Stimulated activated CD4-positive, alpha-beta T cell treated with anti-CD3 and anti-CD28 coated beads, Interleukin-12 subunit alpha, Interleukin-12 subunit beta, amount 100 ng/mL, for 48 hours (primary cell): Measurements from ENCODE around the gene SPRYD3.
"Not testable (repeated sequence)": the region's sequence is repeated elsewhere in the genome, so short reads cannot be mapped to it uniquely, and the experiment has no call there.

Experiments used
- DNase-seq, 3 donors: peaks; one replicate each; pipeline ENCODE4 v3.0.0-alpha.2; 2020; ENCODE audit warnings: low read depth in 2 of 3, low spot score in 1 of 3

SPRYD3 gene

DNA sequence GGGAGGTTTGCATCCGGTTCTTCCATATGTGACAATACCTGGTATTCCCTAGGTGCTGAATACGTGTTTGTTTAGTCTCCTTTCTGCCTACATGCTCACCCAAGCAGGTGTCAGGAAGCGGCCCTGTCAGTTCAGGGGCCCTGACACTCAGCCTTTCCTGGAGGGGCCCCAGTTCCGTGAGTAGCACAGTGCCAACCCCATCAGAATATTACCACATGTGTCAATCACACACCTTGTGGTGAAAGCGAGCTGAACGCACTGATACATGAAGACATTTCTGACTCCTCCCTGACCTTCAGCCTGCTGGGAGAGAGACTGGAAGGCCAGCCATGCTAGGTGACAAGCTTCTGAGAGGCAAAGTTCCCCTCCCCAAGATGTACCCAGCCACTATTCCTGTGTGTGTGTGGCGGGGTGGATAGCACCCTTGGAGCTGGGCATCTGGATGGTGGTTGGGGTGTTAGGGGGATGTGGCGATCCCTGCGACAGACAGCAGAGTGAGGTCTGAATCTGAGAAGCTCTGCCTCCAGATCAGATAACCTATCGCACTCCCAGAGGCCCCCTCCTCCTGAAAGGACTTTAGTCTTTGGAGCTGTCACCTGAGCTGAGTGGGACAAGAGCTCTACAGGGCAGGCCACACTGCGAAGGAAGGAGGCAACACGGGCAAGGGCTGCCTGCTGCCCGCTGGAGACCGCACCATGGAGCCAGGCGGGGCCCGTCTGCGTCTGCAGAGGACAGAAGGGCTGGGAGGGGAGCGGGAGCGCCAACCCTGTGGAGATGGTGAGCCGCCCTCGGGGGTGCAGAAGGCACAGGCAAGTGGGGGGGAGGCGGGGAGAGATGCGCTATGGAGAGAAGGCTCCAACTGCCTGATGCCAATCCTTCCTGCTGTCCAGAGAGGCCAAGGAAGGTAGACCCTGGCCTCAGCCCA lies 24.0 kb upstream of the SPRYD3 start, which contains the start of gene SOAT2:
Gene SOAT2 (plus strand): TSS at position 604 of the 925 bp plus-strand sequence. CDS start 92 bp downstream, at position 696.
- DNase-seq = peak in 2 of 3 donors; percentile 21 to 45

DNA sequence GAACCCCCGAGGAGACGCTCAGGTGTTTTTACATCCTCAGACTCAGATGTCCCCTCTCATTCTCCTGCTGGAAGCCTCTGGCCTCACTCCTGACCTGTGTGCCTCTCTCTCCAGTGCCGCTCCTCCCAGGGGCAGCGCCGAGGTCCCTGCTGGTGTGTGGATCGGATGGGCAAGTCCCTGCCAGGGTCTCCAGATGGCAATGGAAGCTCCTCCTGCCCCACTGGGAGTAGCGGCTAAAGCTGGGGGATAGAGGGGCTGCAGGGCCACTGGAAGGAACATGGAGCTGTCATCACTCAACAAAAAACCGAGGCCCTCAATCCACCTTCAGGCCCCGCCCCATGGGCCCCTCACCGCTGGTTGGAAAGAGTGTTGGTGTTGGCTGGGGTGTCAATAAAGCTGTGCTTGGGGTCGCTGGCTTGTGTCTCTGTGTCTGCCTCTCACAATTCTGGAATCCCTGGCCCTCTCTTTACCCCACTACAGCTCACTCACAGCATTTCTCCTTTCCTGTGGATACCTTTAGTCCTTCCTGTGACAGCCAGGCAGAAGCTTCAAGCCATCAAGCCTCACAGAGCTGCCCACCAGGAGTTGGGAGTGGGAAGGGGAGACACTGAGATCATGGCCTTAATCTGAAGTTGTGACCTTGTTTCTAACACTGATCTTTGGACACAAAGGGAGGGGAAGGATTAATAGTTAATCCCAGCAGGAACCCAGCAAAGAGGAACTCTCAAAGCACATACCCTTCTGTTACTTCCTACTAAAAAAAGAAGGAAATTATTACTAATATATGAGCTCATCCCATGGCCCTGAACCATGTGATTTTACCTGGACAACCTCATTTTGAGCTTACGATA lies 23.0 kb upstream of the SPRYD3 start:
- no peak for DNase-seq

DNA sequence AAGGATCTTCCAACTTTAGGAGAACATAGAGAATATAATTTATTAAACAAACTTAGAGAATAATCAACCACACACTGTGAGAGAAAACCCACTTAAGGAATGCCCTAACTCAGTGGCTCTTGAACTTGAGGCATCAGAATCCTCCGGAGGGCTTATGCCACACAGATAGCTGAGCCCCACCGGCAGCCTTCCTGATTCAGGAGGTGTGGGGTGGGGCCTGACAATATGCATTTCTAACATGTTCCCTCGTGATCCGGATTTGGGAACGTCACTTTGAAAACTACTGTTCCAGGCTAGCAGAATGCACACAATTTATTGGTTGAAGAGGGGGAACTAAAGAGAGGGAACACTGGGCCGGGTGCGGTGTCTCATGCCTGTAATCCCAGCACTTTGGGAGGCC lies 22.1 kb upstream of the SPRYD3 start:
- no peak for DNase-seq

DNA sequence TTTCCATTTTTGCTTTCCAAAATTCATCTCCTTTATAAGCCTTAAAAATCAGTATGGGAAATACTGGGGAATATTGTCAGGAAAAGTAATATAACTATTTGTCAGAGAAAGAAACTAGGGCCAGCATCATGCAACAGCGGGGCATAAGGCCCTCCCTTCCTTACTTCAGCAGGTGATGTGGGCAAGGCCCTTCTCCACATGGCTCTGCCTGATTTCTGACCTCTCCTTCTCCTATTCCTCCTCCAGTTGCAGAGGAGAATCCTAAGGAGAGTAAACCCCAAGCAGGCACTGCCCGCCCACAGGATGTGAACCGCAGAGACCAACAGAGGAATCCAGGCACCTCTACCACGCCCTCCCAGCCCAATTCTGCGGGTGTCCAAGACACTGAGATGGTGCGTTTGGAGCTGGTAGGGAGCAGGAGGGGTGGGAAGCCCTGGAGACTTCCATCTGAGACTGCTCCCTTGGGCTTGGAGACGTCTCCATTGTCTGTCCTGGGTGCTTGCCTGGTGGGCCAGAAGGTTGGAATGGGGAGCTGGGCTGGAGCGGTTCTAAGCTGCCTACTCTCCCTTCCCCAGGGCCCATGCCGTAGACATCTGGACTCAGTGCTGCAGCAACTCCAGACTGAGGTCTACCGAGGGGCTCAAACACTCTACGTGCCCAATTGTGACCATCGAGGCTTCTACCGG lies 21.4 kb upstream of the SPRYD3 start:
- DNase-seq = no peak

DNA sequence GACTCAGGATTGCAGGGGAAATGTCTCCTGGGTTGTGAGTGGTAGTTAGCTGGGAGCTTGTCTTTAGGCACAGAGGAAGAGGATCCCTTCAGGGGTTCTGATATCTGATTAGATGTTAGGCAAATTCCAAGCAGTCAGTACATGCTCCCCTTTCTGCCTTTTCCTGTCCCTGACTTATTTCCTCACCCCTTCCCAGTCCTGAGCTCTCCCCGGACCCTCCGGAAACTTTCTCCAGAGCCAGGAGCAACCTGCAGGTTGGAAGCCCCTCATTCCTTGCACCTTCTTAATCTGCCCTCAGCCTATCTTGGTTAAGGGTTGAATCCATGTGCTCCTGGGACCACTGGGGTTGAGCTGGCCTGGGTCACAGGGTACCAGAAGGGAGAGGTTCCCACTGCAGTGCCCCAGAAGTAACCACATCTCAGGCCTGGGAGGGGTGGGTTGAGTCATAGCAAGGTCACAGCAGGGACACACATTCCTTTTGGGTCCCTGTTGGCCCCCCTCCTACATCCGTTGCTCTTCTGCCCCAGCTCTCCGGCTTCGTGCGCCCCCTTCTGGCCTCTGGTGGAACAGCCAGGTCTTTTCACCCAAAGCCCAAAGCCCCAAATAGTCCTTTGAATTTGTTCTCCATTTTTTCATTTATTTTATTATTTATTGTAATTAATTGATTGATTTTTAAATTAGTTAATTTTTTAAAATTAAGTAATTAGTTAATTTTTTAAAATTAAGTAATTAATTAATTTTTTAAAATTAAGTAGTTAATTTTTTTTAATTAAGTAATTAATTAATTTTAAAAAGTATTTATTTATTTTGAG lies 20.1 kb upstream of the SPRYD3 start:
- peak; percentile 83 to 94 (median 84) for DNase-seq

DNA sequence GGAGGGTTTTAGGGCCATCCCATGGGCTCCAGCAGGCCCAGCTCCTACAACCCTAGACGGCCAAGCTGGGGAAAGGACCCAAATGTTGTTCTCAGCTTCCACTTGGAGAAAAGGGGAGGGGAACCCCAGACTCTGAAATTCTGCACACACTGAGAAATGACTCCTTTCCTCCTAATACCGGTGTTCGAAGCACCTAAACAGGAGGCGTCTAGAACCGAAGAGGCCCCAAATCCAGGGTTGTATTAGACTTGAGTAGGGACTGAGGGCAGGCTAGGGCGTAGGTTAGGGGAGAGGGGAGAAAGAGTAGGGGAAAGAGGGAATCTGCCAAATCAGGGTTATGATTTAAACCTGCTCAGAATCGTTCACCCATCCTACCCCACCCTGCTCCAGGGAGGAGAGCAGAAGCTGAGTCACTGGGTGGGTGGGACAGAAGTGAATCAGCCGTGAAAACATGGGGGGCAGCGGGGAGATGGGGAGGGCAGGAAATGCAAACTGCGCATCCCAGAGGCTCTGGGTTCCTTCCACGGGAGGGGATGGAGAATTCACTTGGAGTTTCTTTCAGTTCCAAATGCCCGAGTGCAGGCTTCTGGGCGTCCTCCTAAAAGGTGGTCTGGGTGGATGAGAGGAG lies 19.3 kb upstream of the SPRYD3 start:
- peak in 1 of 3 donors; percentile 24 for DNase-seq

DNA sequence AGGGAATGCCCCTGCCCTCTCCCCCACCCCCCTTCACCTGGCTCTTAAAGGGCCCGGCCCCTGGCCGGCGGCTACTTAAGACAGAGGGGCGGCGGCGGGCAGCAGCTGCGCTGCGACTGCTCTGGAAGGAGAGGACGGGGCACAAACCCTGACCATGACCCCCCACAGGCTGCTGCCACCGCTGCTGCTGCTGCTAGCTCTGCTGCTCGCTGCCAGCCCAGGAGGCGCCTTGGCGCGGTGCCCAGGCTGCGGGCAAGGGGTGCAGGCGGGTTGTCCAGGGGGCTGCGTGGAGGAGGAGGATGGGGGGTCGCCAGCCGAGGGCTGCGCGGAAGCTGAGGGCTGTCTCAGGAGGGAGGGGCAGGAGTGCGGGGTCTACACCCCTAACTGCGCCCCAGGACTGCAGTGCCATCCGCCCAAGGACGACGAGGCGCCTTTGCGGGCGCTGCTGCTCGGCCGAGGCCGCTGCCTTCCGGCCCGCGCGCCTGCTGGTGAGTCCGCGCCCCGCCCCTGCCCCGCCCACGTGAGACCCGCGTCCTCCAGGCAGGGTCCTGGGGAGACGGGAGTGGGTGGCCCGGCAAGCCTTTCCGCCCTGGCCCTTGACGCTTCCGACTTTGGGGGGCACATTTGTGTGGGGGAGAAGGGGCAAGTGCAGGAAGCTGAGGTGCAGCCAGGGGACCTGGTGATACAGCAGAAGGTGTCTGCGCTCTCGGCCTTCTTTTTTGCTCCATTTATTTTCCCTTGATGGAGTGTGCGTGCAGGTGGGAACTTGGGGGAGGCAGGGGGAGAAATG lies 18.6 kb upstream of the SPRYD3 start, which contains the start of gene IGFBP6:
Gene IGFBP6 (plus strand): TSS at position 104 of the 790 bp plus-strand sequence. CDS start 51 bp downstream, at position 155.
- peak in 2 of 3 donors; percentile 28 to 53 for DNase-seq

DNA sequence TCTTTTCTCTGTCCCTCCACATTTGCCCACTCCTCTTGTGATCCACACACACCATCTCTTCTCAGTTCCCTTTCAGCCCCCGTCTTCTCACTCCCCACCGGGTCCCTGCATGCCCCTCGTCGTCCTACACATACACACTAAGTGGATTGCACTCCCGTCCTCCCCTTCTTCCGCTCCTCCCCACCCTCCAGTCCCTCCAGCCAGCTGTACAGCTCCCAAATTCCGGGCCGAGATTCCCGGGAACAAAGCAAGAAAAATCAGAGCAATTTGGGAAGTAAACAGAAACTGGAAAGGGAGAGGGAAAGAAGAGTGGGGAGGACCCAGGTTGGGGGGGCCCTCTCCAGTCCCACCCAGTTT lies 18.0 kb upstream of the SPRYD3 start:
- no peak for DNase-seq

DNA sequence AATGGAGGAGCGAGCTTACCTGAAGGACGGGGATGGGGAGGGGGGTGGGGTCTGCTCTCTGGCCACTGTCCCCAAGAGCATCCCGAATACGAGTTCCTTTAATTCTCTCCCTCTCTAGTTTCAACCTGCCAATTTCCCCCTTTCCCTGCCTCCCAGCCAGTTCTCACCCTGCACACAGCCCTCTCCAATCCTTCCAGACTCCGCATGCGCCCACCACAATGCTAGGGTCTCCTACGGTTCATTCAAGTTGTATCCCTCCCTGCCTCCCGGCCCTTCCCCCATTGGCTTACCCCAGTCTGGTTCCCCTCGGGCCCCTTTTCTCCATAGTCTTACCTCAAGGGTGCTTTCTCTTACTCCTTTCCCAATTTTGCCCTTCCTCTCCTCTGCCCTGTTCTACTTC lies 17.6 kb upstream of the SPRYD3 start:
- no peak for DNase-seq

DNA sequence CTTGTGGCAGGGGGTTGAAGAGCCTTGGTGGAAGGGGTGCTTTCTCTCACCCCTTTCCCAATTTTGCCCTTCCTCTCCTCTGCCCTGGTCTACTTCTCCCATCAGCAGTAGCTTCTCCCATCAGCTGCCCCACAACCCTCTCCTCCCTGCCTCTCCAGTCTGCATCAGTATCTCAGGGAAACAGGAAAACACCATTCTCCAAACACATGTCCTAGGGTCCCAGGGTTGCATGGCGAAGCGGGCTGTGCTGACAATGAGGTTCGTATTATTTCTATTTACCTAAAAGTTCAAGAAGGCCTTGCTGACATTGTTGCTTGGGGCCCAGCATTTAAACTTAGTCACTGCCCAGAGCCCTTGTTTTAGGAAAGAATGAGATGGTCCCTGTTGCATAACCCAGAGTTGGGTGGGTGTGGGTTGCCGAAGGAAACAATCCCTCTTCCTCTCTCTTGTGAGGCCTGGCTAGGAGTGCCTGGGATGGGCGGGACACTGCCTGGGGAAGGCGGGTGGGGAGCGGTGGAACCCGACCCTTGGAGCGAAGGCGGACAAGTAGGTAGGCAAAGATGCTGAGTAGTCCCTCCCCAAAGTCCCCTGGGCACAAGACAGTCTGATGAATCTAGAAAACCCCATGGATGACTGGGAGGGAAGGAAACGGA lies 17.0 kb upstream of the SPRYD3 start:
- DNase-seq = no peak

DNA sequence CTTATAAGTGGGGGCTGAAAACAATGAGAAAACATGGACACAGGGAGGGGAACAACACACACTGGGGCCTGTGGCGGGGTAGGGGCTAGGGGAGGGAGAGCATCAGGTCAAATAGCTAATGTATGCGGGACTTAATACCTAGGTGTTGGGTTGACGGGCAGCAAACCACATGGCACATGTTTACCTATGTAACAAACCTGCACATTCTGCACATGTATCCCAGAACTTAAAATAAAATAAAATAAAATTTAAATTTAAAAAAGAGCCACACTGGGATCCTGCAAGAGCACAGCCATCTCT lies 16.4 kb upstream of the SPRYD3 start:
- not testable (repeated sequence) for DNase-seq

DNA sequence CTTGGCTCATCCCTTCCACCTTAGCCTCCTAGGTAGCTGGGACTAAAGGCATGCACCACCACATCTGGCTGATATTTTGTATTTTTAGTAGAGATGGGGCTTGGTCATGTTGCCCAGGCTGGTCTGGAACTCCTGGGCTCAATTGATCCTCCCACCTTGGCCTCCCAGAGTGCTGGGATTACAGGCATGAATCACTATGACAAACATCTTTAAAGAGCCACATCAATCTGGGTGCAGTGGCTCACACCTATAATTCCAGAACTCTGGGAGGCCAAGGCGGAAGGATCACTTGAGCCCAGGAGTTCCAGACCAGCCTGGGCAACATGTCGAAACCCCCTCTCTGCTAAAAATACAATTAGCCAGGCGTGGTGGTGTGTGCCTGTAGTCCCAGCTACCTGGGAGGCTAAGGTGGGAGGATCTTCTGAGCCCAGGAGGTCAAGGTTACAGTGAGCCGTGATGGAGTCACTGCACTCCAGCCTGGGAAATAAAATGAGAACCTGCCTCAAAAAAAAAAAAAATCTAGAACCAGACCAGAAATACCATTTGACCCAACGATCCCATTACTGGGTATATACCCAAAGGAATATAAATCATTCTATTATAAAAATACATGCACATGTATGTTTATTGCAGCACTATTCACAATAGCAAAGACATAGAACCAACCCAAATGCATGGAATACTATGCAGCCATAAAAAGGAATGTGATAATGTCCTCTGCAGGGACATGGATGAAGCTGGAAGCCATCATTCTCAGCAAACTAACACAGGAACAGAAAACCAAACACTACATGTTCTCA lies 15.8 kb upstream of the SPRYD3 start:
- DNase-seq = not testable (repeated sequence)

DNA sequence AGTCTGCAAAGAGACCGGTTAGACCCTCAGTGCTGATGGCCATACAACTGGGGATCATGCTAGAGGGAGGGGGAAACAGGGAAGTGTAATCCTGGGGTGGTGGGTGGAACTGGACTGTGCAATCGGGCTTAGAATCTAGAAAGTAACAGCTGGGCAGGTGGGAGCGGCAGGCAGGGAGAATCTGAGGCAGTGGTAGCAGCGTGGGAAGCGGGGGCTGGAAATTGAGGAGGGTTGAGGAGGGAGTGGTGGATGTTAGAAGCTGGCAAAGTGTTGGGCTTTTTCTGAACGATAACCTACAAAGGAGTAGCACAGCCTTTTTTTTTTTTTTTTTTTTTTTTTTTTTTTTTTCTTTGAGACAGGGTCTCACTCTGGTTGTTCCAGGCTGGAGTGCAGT lies 15.2 kb upstream of the SPRYD3 start:
- no peak for DNase-seq

DNA sequence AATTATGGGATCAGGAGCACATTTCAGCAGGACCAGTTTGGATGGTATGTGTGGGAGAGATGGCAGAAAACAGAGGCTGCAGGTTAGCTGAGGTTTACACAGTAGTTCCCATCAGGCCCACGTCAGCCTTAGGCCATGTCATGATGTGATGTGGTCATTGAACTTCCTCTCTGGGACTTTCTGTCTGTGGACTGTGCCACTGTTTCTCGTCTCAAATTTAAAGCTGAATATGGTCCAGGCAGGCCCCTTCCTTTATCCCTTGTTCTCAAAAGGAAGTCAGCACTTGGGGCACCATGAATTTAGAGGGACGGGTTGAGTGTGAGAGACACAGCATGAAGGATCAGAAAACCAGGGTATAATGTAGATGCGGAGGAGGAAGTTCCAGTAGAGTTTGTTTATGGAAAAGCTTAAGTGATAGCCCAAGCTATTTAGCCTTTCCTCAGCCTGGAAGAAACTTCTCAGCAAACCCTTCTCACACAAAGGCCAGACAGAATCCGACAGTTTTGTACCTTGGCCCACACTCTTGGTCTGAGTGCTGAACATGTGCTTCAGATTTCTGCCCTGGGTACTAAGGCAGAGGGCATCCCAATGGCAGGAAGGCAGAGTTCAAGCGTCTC lies 14.7 kb upstream of the SPRYD3 start:
- DNase-seq = no peak

DNA sequence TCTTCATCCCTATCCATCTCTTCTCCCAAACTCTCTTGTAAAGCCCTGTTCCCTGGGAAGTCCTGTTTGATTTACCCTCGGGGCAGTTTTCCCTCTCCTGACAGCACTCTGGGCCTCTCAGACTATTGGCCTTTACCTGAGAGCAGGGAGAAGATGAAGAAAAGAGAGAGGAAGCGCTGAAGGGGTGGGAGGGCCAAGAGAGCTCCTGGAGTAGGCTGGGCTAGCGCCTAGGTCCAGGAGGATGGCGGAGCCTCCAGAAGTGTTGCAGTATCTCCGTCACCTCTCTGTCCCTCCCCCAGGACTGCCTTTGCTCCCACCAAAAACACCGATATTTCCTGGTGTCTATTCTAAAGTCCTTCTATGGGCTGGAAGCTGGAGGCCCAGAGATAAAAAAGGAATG lies 12.6 kb upstream of the SPRYD3 start:
- no peak for DNase-seq

DNA sequence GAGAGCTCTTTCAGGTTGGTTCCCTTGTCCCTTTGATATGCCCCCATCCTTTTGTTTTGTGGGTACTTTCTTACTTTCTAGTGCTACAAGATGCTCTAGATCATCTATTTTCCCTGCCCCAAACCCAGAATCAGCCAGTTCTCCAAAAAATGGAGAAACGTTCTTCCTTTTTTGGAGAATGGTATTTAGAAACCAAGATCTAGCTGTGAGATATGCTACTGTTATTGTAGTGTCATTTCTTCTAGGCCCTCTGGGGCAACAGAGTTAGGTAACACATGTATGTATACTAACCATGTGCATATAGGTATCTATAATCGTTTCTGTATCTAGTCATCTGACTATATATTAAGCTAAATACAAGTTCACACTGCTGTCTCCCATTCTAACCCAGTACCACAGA lies 11.4 kb upstream of the SPRYD3 start:
- no peak for DNase-seq

DNA sequence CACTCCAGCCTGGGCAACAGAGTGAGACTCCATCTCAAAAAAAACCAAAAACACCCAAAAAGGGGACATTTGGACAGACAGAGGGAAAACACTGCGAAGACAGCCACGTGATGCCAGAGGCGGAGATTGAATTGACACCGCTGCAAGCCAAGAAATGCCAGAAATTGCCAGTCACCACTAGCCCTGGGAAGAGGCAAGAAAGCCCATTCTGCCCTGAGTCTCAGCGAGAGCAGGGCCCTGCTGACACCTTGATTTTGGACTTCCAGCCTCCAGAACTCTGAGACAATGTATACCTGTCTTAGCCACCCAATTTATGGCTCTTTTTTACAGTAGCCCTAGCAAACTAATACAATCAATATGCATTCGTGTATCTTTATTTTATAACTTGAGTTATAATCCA lies 10.9 kb upstream of the SPRYD3 start:
- no peak for DNase-seq

DNA sequence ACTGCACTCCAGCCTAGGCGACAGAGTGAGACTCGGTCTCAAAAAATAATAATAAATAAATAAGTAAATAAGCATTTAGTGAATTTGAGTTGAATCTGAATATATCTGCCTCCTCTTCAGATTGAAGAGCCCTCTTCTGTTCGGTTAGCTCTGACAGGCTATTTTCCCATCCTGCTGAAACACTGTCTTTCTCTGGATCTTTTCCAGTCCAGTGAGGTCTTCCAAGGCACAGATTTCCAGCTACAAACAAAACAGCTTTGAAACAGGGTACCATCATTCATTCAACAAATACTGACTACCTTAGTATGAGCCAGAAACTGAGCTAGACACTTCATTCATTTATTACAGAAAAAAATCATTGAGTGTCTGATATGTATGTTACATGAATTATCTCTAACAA lies 7.2 kb upstream of the SPRYD3 start:
- no peak for DNase-seq
